GM12891 (cell line): ENCODE data around the gene DOCK6.

Source experiments
- POLR2A ChIP-seq: IDR thresholded peaks from 2 replicates; pipeline ENCODE4 v1.6.1; 2011; ENCODE audit warnings: low read depth, low read length, control low read depth
- POLR2AphosphoS5 ChIP-seq: IDR thresholded peaks from 2 replicates; pipeline ENCODE4 v1.6.1; 2011; ENCODE audit warnings: low read depth, low read length, control low read depth
- SPI1 ChIP-seq: IDR thresholded peaks from 2 replicates; pipeline ENCODE4 v1.6.1; 2011; ENCODE audit warnings: low read depth, low read length, control low read depth

GRCh38 chr19:11151181-11151580 is 111.1 kb downstream of the DOCK6 start:
- TF ChIP-seq POLR2A: no peak
- no peak for TF ChIP-seq POLR2AphosphoS5
- no peak for TF ChIP-seq SPI1
